CD4-positive, alpha-beta T cell treated with Interleukin-12 subunit alpha and Interleukin-12 subunit beta, for 1 hour (primary cell): ENCODE results near the gene B3GNT7.
"Not testable (repeated sequence)": the region's sequence is repeated elsewhere in the genome, so short reads cannot be mapped to it uniquely, and the experiment has no call there.

Source experiments
- DNase-seq: peaks from one replicate; pipeline ENCODE4 v3.0.0-alpha.2; 2020

The B3GNT7 gene

DNA sequence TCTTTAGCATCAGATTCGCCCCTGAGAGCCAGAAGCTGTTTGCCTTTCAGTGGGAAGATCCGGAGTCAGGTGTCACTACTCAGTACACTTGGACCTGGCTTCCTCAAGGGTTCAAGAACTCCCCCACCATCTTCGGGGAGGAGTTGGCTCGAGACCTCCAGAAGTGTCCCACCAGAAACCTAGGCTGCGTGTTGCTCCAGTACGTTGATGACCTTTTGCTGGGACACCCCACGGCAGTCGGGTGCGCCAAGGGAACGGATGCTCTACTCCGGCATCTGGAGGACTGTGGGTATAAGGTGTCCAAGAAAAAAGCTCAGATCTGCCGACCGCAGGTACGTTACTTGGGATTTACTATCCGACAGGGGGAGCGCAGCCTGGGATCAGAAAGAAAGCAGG is 8.7 kb downstream of the B3GNT7 start:
- DNase-seq: not testable (repeated sequence)

DNA sequence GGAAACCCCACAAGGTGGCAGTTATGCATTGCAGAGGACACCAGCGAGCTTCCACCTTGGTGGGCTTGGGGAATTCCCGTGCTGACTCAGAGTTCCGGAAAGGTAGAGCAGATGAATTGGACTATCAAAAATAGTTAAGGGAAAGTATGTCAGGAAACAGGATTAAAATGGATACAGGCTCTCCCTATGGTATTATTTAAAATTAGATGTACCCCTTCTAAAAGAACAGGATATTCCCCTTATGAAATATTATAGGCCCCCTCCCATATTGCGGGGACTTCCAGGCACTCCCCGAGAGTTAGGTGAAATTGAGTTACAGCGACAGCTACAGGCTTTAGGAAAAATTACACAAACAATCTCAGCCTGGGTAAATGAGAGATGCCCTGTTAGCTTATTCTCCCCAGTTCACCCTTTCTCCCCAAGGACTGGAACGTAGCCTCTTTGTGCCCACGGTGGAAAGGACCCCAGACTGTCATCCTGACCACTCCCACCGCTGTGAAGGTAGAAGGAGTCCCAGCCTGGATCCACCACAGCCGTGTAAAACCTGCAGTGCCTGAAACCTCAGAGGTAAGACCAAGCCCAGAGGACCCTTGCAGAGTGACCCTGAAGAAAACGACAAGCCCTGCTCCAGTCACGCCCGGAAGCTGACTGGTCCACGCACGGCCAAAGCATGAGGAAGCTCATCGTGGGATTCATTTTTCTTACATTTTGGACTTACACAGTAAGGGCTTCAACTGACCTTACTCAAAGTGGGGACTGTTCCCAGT is 10.3 kb downstream of the B3GNT7 start:
- DNase-seq: peak; percentile 49

DNA sequence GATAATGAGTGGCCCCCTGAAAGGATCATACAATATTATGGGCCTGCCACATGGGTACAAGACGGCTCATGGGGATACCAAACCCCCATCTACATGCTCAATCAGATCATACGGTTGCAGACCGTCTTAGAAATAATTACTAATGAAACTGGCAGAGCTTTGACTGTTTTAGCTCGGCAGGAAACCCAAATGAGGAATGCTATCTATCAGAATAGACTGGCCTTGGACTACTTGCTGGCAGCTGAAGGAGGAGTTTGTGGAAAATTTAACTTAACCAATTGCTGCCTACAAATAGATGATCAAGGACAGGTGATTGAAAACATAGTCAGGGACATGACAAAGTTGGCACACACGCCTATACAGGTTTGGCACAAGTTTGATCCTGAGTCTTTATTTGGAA is 12.2 kb downstream of the B3GNT7 start:
- DNase-seq: not testable (repeated sequence)

DNA sequence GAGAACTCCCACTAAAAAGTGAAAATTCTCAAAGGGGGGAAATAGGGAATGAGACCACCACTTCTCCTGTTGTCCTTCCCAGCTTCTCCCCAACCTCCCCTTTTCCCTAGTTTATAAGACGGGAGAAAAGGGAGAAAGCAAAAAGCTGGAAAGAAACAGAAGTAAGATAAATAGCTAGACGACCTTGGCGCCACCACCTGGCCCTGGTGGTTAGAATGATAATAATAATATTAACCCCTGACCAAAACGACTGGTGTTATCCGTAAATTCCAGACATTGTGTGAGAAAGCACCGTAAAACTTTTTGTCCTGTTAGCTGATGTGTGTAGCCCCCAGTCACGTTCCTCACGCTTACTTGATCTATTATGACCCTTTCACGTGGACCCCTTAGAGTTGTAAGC is 12.8 kb downstream of the B3GNT7 start:
- DNase-seq: not testable (repeated sequence)

DNA sequence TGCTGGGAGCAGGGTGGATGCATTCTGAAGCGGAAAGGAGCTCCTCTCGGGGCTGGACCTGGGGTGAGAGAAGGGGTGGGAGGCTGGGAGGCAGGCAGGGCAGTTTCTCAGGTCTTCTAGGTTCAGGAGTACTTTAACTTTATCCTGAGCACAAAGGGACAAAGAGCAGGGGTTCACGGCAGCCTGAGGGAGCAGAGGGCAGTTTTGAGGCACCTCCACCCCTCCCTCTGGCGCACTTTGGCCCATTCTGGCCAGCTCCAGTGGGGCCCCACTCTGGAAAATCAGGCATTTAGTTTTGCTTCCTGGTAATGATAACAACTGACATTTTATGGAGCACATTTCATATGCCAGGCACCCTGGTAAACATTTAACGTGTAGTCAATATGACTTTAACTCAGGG is 14.3 kb downstream of the B3GNT7 start:
- no peak for DNase-seq

DNA sequence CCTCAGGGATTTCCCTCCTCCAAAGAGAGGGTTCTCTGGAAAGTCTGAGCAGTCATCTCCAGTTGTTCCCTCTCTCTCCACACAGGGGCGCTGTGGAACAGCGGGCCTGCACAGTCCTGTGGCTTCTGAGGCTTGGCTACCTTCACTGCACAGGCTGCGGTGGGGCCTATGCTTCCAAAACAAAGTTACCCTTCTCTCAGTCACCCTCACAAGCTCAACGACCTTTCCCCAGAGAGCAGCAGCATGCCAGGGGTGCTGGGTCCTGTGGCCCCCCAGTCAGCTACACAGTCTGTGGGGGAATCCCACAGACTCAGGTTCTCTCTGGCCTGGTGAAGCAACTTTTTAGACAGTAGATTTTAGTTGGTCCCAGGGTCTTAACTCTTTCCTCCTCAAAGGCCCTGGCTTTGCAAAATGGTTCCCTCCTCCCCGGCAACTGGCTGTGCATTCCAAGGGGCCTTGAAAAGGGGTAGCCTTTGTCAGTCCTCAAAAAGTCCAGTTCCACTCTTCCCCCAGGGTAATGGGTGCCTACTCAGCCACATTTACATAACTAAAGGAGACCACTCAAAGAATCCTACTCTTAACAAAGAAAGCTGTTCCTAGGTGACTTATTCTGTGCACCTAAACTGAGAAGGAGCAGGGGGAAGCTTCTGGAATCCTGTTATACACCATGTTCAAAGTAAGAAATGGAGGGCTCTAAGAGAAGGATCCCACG is 14.9 kb downstream of the B3GNT7 start:
- DNase-seq: no peak

DNA sequence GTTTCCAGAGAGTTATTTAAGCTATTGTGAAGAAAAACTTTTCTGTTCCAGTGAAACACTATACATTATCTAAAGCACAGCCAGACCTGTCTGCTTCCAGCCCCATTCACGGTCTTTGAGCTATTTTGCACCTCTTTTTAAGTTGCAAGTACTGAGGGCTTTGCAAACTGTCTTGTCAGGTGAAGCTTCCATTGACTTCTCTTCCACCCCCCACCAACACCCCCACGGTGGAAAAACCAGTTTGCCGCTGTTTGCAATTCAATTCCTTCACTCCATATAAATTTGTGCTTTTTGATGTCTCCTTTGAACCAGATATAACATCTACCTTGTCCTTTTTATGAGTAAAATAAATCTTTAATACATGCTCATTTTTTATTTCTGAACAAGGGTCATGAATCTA is 15.7 kb downstream of the B3GNT7 start:
- DNase-seq: no peak

DNA sequence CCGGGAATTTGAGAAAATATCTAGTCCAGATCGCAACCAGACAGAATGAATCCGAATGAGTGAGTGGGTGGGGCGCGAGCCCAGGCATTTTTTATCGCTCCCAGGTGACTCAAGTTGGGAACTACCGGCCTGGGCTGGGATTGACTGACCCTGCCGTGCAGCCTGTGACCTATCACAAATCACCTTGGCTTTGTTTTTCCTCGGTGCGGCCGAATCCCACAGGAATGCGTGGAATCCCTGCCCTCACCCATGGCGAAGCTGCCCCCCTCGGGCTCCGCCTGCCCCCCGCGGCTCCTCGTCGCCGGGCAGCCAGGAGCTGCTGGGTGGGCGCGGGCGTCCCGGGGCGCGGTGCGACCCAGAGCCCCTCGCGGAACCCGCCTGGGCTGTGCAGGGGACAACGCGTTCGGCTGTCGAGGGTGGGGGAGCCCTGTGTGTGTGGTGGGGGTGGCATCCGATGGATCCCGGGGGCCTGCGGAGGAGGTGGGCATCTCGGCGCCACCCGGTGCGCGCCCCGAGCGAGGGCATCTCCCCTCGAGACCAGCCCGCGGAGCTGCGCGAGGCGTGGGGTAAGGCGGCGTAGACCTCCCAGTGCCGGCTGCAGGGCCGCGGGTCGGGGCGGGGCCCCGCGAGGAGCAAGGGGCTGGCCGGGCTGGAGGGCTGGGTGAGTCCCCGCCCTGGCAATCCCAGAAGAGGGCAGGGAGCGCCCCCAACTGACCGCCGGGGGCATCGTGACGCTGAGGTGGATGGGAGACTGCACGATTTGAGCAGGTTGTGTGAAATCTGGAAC is 16.5 kb downstream of the B3GNT7 start:
- peak; percentile 70 for DNase-seq

DNA sequence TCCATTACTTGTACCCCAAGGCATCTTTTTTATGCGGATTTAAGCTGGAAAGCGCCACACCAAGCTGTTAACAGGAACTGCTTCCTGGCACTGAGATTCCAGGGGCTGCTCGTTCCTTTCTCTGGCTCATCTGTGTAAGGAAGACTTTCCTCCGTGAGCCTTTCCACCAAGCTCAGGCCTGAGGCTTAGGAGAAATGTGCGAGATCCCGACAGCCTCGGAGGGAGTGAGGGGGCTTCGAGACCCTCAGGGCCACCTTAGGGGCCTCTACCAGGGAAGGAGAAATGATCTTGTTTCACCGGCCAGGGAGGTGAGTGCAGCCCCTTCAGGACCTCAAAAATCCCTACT is 17.1 kb downstream of the B3GNT7 start:
- DNase-seq: no peak

DNA sequence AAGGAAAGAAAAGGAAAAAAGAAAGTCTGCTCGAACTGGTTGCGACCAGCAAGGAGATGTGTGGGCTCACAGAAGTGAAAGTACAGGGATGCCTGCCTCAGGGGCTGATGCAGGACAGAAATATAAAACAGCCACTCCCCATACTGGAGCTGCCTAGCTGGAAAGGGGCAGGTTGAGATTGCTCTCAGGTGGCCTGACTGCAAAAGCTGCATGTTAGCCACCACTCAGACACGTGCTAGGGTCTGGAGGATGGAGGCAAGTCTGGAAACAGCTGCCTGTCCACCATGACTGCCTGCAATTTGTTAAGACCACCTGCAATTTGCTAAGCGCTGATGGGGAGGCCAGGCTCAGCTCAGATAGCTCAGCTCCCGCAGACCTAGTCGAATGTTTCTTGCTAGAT is 17.9 kb downstream of the B3GNT7 start:
- DNase-seq: no peak

DNA sequence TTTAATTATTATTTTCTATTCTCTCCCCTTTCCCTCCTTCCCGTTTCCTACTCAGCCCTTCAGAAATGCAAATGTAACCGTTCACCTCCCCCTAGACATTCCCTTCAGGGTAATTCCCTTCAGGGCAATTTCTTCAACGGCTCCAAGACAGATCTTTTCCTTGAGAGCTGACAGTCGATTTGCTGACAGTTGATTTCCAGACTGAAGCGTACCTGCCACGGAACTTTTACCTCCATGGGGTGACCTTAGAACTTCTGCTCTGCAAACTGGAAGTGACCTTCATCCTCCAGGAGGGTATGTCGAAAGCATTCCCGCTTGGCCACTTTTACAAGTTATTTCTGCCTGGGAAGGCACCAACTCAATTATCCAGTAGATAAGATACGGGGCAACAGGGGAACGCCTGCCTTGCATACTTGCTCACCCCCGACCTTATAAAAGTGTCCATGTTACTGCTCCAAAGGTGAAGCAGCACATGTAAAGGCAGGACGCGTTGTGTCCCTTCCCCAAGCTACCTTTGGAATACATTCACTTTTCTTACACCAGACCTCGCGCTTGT is 18.5 kb downstream of the B3GNT7 start:
- no peak for DNase-seq

DNA sequence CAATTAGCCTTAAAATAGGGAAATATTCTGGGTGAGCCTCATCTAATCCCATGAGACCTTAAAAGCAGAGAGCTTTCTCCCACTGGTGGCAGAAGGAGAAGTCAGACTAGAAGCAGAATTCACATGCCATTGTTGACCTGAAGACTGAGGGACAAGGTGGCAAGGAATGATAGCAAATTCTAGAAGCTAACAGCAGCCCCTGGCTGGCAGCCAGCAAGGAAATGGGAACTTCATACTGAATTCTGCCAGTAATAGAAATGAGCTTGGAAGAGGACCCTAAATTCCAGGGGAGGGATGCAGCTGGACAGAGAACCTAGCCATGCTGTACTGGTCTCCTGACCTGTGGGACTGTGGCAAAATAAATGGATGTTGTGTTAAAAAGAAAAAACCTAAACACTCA is 19.5 kb downstream of the B3GNT7 start:
- no peak for DNase-seq

DNA sequence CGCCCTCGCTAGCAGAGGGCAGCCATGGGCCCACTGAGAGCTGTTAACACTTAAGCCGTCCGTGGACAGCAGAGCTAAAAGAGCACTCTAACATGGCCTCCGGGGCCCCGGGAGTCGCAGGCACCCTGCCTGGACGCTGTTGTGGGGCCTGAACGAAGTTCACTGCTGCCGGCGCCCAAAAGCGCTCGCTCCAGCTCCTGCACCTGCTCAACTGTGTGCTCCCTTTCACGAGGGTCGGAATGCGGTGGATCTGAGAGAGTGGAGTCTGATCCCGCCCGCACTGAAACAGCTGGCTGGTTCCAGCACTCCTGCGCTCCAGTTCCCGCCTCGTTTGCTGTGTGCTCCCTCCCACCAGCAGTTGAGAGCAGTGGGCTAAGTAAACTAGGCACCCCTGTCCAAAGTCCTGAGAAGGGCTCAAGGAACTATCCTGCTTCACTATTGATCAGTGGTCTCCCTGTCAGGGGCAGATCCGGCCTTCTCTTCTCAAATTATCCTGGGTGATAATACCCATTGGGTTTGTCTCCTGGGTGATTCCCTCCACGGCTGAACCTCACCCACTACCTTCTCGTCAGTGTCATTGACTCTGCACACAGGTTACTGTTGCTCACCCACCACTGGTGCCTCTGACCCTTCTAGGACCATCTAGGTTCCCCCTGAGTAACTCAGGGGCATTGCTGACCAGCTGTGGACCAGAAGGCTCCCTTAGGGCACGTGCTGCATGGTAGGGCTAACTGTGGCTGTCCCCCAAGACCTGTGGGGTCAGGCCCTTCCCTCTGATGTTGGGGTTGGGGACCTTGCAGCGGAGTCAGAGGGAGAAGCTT is 23.5 kb downstream of the B3GNT7 start:
- no peak for DNase-seq

DNA sequence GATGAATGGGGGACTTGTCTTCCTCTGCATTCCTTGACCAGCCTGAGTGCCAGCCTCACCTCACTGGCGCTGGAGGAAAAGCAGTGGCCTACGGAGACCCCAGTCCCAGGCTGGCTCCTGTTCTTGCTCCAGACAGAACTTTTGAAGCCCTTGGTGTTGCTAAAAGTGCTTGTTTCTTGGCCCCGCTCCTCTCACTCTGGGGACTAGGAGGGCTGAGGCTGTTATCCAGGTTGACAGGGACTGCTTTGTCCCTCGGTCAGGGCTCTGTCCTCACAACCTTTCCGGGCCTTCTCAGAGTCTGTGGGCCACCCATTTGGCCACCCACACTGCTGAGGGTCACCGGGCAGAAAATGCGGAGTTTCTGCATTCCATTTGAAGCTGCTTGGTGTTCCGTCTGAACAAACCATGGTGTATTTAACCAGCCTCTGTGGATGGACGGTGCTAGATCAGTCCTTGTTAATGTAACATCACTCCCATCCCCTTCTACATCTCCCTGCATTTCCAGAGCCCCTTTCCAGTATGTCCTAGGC is 25.6 kb downstream of the B3GNT7 start:
- DNase-seq: no peak

DNA sequence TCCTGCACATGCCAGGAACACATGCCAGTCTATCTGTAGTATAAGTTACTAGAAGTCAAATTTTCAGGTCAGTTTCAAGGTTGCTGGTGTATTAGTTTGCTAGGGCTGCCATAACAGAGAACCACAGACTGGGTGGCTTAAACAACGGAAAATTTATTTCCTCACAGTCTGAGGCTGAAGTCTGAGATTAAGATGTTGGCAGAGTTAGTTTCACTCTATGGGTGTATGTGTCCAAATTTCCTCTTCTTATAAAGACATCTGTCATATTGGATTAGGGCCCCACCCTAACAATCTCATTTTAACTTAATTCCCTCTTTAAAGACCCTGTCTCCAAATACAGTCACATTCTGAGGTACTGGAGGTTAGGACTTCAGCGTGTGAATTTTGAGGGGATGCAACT is 26.5 kb downstream of the B3GNT7 start:
- DNase-seq: no peak

DNA sequence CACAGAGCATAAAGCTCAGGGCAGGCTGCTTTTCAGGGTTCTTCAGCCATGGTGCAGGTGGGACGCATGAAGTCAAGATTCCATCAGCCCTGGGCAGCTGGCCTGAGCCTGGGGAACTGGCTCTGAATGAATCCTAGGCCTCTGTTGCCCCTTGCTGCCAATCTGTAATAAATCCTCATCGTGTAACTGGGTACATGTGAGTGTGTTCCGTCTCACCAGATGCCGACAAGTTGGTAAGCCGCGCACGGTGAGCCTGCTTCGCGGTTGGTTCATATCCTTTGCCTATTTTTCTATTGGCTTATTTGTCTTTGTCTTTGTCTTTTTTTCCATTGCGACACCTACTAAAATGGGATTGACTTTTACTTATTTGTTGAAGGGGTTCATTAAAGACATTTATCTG is 27.7 kb downstream of the B3GNT7 start:
- DNase-seq: no peak

DNA sequence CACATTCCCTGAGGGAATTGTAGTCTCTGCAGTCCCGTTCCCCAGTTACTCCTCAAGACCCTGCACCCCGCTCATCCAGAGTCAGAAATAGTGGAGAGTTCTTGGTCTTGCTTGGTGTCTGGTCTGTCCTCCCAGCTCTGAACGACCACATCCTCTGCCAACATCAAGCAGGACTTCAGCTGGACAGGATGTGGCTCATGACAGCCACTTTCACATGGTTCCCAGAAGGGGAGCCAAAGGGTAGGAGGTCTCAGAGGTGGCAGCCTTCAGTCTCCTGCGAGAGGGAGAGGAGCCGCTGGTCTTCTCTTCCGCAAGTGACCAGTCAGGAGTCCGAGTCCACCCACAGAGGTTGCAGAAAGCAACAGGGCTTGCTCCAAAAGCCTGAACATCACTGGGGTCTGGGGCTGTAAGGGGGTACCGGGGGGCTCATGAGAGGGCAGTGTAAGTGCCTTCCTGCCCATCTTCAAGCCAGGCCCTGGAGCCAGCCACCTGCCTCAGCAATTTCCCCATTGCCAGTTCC is 29.8 kb downstream of the B3GNT7 start:
- DNase-seq: no peak

DNA sequence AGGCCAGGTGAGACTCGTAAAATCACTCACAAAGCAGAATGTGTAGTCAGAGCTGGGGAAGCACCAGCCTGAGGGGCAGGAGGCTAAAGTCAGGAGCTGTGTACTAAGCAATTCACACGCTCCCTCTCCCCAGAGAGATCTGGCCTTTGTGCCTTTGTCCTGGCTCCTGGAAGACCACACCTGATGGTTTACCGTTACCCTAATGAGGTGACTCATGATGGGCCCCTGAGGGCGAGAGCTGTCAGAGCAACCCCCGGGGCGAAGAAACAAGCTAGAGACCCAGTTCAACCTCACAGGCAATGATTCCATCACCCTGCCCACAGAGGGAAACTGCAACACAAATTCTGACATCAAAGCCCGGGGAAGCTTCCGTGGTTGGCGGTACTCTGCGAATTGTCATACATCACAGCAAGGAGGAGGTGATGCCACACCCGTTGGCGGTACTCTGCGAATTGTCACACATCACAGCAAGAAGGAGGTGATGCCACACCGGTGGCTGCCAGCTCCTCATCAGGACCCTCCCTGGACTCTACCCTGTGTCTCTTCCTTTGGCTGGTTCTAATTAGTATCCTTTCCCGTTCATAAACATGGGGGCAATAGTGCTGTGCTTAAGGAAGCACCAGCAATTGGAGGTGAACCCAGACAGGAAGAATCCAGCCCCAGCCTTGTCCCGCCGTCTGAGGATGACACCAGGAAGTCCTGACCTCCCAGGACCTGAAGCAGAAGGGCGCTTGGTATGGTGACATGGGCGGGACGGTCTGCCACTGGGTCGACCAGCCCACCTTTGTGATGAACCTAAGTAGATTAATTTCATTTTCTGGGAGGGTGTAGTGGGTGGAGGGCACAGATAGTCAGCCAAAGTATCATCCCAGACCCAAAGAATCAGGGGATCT is 30.5 kb downstream of the B3GNT7 start:
- peak; percentile 83 for DNase-seq

DNA sequence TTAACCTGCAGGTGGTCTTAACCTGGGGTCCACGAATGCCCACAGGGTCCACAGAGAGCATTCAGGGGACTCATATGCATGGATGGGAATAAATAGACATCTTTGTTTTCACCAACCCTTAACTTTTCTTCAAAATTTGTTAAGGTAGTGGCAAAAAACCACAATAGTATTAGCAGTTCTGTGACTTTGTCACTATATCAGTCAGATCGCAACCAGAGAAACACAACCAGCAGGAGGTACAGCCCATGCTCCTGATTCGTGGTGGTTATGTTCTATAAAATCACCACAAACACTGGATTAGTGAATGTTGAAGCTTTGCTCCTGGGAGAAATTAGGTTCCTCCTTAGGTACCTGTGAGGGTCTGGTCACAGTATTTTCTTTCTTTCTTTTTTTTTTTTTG is 31.6 kb downstream of the B3GNT7 start:
- no peak for DNase-seq

DNA sequence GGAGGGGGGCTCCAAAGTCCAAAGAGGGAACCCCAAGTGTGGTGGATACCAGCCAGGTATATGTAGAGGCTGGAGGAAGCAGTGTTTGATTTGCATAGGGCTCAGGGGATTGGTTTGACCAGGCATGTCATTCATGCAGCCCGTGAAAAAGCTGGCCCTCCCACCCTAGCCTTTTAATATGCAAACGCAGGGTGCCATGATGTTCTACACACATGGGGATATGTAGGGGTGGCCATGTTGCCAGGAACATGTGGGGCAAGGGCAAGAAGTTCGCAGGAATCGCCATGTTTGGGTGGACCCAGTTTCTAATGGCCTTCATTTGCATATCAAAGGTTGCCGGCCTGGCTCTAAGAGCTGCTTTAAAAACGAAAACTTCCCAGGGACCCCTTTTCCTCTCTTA is 33.6 kb downstream of the B3GNT7 start:
- DNase-seq: no peak

DNA sequence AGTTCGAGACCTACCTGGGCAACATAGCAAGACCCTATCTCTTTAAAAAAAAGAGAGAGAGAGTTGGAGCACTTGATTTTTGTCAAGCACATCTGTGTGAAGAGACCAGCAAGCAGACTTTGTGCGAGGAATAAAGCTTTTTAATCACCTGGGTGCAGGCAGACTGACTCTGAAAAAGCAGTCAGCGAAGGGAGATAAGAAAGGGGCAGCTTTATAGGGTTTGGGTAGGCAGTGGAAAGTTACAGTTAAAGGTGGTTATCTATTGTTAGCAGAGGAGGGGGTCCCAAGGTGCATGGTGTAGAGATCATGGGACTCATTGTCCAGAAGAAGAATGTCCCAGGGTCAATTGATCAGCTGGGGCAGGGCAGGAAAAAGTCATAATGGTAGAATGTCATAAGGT is 34.4 kb downstream of the B3GNT7 start:
- no peak for DNase-seq
